IMR-90 (cell line): ENCODE results near the gene CDC42BPA. TPM values are rescaled to one million over a fixed set of nuclear protein-coding genes. Genes with fewer than 3 reads are reported as not detected.

Source experiments
- ATAC-seq: fragments of 200-7000 bp; cut with Tn5 transposase; 2 replicates; pipeline ENCODE4 v1.9.1; 2020; ENCODE audit warnings: low read depth, mild to moderate bottlenecking, moderate library complexity
- BruUV-seq: library from RNA; stranded (reverse); fragments of 400-500 nt; replicated peaks from 2 replicates; lab custom pipeline; 2021; lab: Mats Ljungman, UMichigan
- CTCF ChIA-PET: fragments of 300-600 bp; formaldehyde crosslinking; extraction: SDS; loops from one replicate; lab custom pipeline; 2021; ENCODE audit warnings: antibody characterized with exemption; lab: Yijun Ruan, JAX
- POLR2A ChIA-PET: fragments of 300-600 bp; sonication (Branson Sonifier 250); formaldehyde crosslinking; loops from one replicate; lab custom pipeline; 2022; ENCODE audit warnings: antibody characterized with exemption; ENCODE audit not compliant: unreplicated experiment; lab: Charles Lee
- DNase-seq: peaks from one replicate; pipeline ENCODE4 v3.0.0; 2013
- H2AFZ ChIP-seq: replicated peaks from 2 replicates; pipeline ENCODE3; 2013; ENCODE audit warnings: low read length, mild to moderate bottlenecking; ENCODE audit not compliant: poor library complexity
- H2AK5ac ChIP-seq: 2 replicates; pipeline ENCODE4 v1.6.1; 2013; ENCODE audit warnings: low read depth, low read length, inconsistent platforms
- H2AK9ac ChIP-seq: replicated peaks from 2 replicates; pipeline ENCODE3; 2013; ENCODE audit warnings: mild to moderate bottlenecking, low read depth, low read length, moderate library complexity; ENCODE audit not compliant: poor library complexity
- H2BK120ac ChIP-seq: 2 replicates; pipeline ENCODE4 v1.6.1; 2013; ENCODE audit warnings: low read depth, low read length, inconsistent platforms
- H2BK15ac ChIP-seq: 3 replicates; pipeline ENCODE4 v1.6.1; 2013; ENCODE audit warnings: low read depth, low read length, inconsistent platforms
- H2BK20ac ChIP-seq: 2 replicates; pipeline ENCODE4 v1.6.1; 2013; ENCODE audit warnings: low read depth, mild to moderate bottlenecking, inconsistent platforms, low read length, moderate library complexity
- H2BK5ac ChIP-seq: 2 replicates; pipeline ENCODE4 v1.6.1; 2013; ENCODE audit warnings: mild to moderate bottlenecking, low read depth, low read length, inconsistent platforms; ENCODE audit not compliant: poor library complexity, severe bottlenecking
- H3K14ac ChIP-seq: replicated peaks from 2 replicates; pipeline ENCODE4 v1.6.1; 2013; ENCODE audit warnings: low read depth, low read length, inconsistent platforms
- H3K18ac ChIP-seq: 2 replicates; pipeline ENCODE4 v1.6.1; 2013; ENCODE audit warnings: low read depth, low read length, control low read depth
- H3K23ac ChIP-seq: 2 replicates; pipeline ENCODE4 v1.6.1; 2013; ENCODE audit warnings: low read depth, low read length, inconsistent platforms
- H3K27ac ChIP-seq: 2 replicates; pipeline ENCODE4 v1.5.1; 2013; ENCODE audit warnings: mild to moderate bottlenecking, control low read depth, low read length; ENCODE audit not compliant: insufficient read depth
- H3K27me3 ChIP-seq: 2 replicates; pipeline ENCODE4 v1.6.1; 2013; ENCODE audit warnings: low read length; ENCODE audit not compliant: control insufficient read depth, insufficient read depth
- H3K36me3 ChIP-seq: 2 replicates; pipeline ENCODE4 v1.6.1; 2013; ENCODE audit warnings: low read length, mixed read lengths; ENCODE audit not compliant: control insufficient read depth, insufficient read depth
- H3K4ac ChIP-seq: 2 replicates; pipeline ENCODE4 v1.6.1; 2013; ENCODE audit warnings: low read depth, low read length, inconsistent platforms
- H3K4me1 ChIP-seq: 2 replicates; pipeline ENCODE4 v1.6.1; 2013; ENCODE audit warnings: low read length, mixed read lengths; ENCODE audit not compliant: control insufficient read depth, insufficient read depth
- H3K4me2 ChIP-seq: 2 replicates; pipeline ENCODE4 v1.6.1; 2013; ENCODE audit warnings: low read depth, mild to moderate bottlenecking, control low read depth, low read length, moderate library complexity
- H3K4me3 ChIP-seq: 2 replicates; pipeline ENCODE4 v1.5.1; 2013; ENCODE audit warnings: low read depth, mild to moderate bottlenecking, control low read depth, low read length, moderate library complexity; ENCODE audit not compliant: insufficient read depth
- H3K56ac ChIP-seq: 2 replicates; pipeline ENCODE4 v1.6.1; 2013; ENCODE audit warnings: low read length, inconsistent platforms; ENCODE audit not compliant: insufficient read depth; ENCODE audit errors: extremely low read depth
- H3K79me1 ChIP-seq, 2 experiments: 2 replicates each; pipeline ENCODE4 v1.6.1; 2013; ENCODE audit warnings: low read length in 2 of 2, inconsistent platforms in 1 of 2, low read depth in 1 of 2
- H3K9ac ChIP-seq: 2 replicates; pipeline ENCODE4 v1.6.1; 2013; ENCODE audit warnings: low read depth, low read length, control low read depth
- H3K9me1 ChIP-seq: 2 replicates; pipeline ENCODE4 v1.6.1; 2013; ENCODE audit warnings: low read length, inconsistent platforms; ENCODE audit not compliant: insufficient read depth
- H3K9me3 ChIP-seq: 2 replicates; pipeline ENCODE4 v1.6.1; 2013; ENCODE audit warnings: low read length; ENCODE audit not compliant: control insufficient read depth, insufficient read depth
- H4K20me1 ChIP-seq: 2 replicates; pipeline ENCODE4 v1.6.1; 2013; ENCODE audit warnings: low read length, inconsistent platforms; ENCODE audit not compliant: insufficient read depth
- H4K5ac ChIP-seq: 2 replicates; pipeline ENCODE4 v1.6.1; 2013; ENCODE audit warnings: mild to moderate bottlenecking, low read depth, low read length, control low read depth
- H4K8ac ChIP-seq, 2 experiments: 2 replicates each; pipeline ENCODE4 v1.6.1; 2013; ENCODE audit warnings: low read depth in 2 of 2, low read length in 2 of 2, control low read depth in 1 of 2, inconsistent platforms in 1 of 2
- H4K91ac ChIP-seq: 2 replicates; pipeline ENCODE4 v1.6.1; 2013; ENCODE audit warnings: low read depth, low read length, inconsistent platforms; ENCODE audit not compliant: insufficient read depth
- BHLHE40 ChIP-seq: fragments of 150-350 bp; IDR thresholded peaks from 2 replicates; pipeline ENCODE4 v1.6.1; 2016; ENCODE audit warnings: mild to moderate bottlenecking, low read depth, low read length
- RCOR1 ChIP-seq: IDR thresholded peaks from 2 replicates; pipeline ENCODE4 v1.6.1; 2012; ENCODE audit warnings: mild to moderate bottlenecking, low read length, improper control_type of control experiment; ENCODE audit not compliant: insufficient replicate concordance
- USF2 ChIP-seq: fragments of 150-350 bp; IDR thresholded peaks from 2 replicates; pipeline ENCODE4 v1.6.1; 2017; ENCODE audit warnings: mild to moderate bottlenecking, antibody characterized with exemption, low read length, low read depth
- WGBS, 2 experiments: methylation state at CpG; one replicate each; pipeline versions ENCODE4 v1.1.5 to v1.1.7; 2013; ENCODE audit warnings: missing lambda C conversion rate in 2 of 2; ENCODE audit not compliant: insufficient read length in 1 of 2; ENCODE audit errors: extremely low coverage in 2 of 2; 5-methylcytosine and 5-hydroxymethylcytosine counted together
- dilution Hi-C: fragments of 300-500 bp; cut with HindIII; formaldehyde crosslinking; loops from one replicate; pipeline ENCODE4 v1.14.3; 2018; ENCODE audit warnings: low sequenced_read_pairs; ENCODE audit not compliant: unreplicated experiment
- in situ Hi-C: fragments of 300-500 bp; cut with MboI; formaldehyde crosslinking; loops from 3 replicates; pipeline ENCODE4 v1.14.3; 2019; ENCODE audit warnings: low sequenced_read_pairs, inconsistent platforms, mixed read lengths
- intact Hi-C: fragments of 100-400 bp; cut with micrococcal nuclease; formaldehyde crosslinking; loops from 2 replicates; pipeline ENCODE4 v1.10.0; 2022
- polyA plus RNA-seq, 3 experiments: library from polyadenylated mRNA; depleted of rRNA; stranded (reverse); fragments of >200 nt; gene quantifications; 2 replicates each; pipeline ENCODE4 v1.2.3, GENCODE V29; 2012; ENCODE audit warnings: low replicate concordance in 1 of 3
- total RNA-seq: library from RNA; depleted of rRNA; stranded (reverse); fragments of >200 nt; gene quantifications from 2 replicates; pipeline ENCODE4 v1.2.3, GENCODE V29; 2012
- TF ChIP-seq, protein P1 (sequence below): fragments of 150-350 bp; IDR thresholded peaks from 2 replicates; pipeline ENCODE4 v1.6.1; 2016; ENCODE audit warnings: low read depth, mild to moderate bottlenecking, low read length, moderate library complexity, borderline replicate concordance

CDC42BPA gene
- total and polyA plus RNA-seq, 2 of the 4 experiments (the other 2 are of a cell fraction) = 9.4 to 27.8 TPM

GRCh38 chr1:226945106-226945857, 373.0 kb downstream of the CDC42BPA start:
- H3K36me3 ChIP-seq = no peaks in the 10 kb centered on the region
- H3K79me1 ChIP-seq = no peaks in the 10 kb centered on the region; a peak in 1 of 4 replicates
- H4K20me1 ChIP-seq = no peaks in the 10 kb centered on the region
- H4K91ac ChIP-seq = no peak overlapping the region
- no TSS peak for BruUV-seq
- H3K18ac ChIP-seq = no peak overlapping the region
- dilution Hi-C loops = no loop called here
- no peak overlapping the region for H3K14ac ChIP-seq
- no peak overlapping the region for H2AK5ac ChIP-seq
- POLR2A ChIA-PET = no interaction called here
- no peak overlapping the region for H2BK20ac ChIP-seq
- no peak overlapping the region for H2BK5ac ChIP-seq
- no peak overlapping the region for H3K56ac ChIP-seq
- no peak overlapping the region for H3K4me2 ChIP-seq
- no peak overlapping the region for H3K27ac ChIP-seq
- no peak overlapping the region for H4K5ac ChIP-seq
- DNase-seq = no peak
- no peak overlapping the region for H3K4me3 ChIP-seq
- no peak overlapping the region for H2BK15ac ChIP-seq
- no peaks in the 10 kb centered on the region; the same call in 1 of the 2 replicates for H3K9me1 ChIP-seq
- H2AFZ ChIP-seq = peak overlapping the region; percentile 46
- H2BK120ac ChIP-seq = no peak overlapping the region
- no peak overlapping the region for H2AK9ac ChIP-seq
- H3K9me3 ChIP-seq = no peaks in the 10 kb centered on the region
- H3K4me1 ChIP-seq = peaks cover 3% of the 10 kb centered on the region; the same call in 1 of the 2 replicates
- no peak overlapping the region for H4K8ac ChIP-seq
- in situ Hi-C loops = no loop called here
- CTCF ChIA-PET = no interaction called here
- 59% methylated on average over 10 of the region's 19 CpGs; no CpG with 5 or more reads in 1 of the 2 experiments for WGBS, 2 experiments
- H3K23ac ChIP-seq = no peak overlapping the region
- H3K9ac ChIP-seq = no peak overlapping the region
- H3K4ac ChIP-seq = no peak overlapping the region
- H3K27me3 ChIP-seq = no peaks in the 10 kb centered on the region
- TF ChIP-seq, protein P1, sequence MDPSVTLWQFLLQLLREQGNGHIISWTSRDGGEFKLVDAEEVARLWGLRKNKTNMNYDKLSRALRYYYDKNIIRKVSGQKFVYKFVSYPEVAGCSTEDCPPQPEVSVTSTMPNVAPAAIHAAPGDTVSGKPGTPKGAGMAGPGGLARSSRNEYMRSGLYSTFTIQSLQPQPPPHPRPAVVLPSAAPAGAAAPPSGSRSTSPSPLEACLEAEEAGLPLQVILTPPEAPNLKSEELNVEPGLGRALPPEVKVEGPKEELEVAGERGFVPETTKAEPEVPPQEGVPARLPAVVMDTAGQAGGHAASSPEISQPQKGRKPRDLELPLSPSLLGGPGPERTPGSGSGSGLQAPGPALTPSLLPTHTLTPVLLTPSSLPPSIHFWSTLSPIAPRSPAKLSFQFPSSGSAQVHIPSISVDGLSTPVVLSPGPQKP = no peak
- no peak for TF ChIP-seq BHLHE40
- TF ChIP-seq USF2 = no peak
- TF ChIP-seq RCOR1 = no peak
- intact Hi-C loops = no loop called here
- ATAC-seq = no peak; the same call in 1 of the 2 replicates
